ENCODE results near the gene SLC4A11.

GRCh38 chr20:3199976-3200755, 38.8 kb downstream of the SLC4A11 start:
- TF ChIP-seq POLR2A (IDR thresholded peaks at IDR 0.05) (no peak), CTCF (IDR thresholded peaks at IDR 0.05) (no peak), EP300 (IDR thresholded peaks at IDR 0.05; ENCODE audit: low read depth) (no peak)
